GM21723 (cell line): ENCODE results near the gene SNAPC5.

Experiments
- ATAC-seq: cut with Tn5 transposase; IDR thresholded peaks from one replicate; pipeline ENCODE4 v1.9.1; 2021; ENCODE audit warnings: mild to moderate bottlenecking, moderate library complexity; ENCODE audit not compliant: unreplicated experiment

SNAPC5 gene

GRCh38 chr15:66459818-66460615 lies 37.5 kb downstream of the SNAPC5 start:
- no peak for ATAC-seq

DNA sequence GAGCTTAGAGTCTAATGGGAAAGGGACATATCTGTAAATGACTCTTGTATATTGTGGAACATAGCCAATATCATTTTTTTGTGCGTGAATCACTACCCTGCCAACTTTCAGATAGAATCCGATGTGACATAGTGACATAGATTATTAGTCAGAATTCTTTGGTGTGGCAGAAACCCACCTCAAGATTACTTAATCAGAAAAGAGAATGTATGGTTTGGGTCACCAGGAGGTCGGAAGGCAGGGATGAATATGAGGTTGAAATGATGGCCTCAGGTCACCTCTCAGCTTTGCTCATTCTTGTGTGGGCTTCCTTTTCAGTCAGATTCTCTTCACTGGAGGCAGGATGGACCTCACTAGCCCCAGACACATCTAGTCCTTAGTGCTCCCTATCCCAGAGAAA lies 41.4 kb downstream of the SNAPC5 start:
- no peak for ATAC-seq

DNA sequence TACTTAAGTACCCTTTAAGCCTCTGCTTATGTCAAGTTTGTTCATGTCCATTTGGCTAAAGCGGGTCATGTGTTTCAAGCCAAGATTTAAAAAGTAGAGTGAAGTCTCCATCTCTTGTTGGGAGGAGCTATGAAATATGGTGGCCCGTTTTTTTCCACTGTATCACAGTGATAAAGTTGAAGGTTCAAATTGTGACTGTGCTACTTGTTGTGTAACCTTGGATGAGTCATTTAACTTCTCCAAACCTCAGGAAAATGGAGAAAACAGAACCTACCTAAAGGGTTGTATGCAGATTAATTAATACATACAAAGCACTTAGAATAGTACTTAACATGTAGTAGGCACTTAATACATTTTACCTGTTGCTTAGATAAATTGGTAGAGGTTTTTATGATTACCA lies 43.4 kb downstream of the SNAPC5 start:
- no peak for ATAC-seq

DNA sequence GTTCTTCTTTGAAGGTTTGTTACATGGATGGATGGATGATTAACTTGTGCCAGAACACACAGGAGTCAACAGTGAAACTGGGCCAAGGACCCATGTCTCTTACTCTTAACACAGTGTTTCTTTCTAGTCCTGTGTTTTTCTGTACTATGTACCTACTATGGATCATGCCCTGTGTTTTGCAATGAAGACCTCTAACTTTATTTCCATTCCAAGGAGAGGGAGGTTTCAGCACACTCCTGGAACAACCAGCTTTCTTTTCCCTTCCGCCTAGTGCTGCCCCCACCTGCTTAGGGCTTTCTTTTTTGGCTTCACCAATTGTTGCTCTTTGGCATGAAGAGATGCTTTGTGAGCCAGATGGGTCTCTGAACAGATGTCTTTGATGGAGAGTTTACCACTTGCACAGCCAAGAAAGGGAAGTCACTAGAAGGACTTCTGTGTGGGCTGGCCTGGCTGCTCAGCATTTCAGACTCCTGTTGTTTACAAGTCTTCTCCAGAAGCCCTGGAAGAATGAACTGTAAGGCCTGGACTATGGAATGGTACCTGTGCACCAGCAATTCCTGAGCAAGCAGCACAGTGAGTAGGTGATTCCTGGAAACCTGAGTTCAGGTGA lies 44.5 kb downstream of the SNAPC5 start:
- no peak for ATAC-seq

DNA sequence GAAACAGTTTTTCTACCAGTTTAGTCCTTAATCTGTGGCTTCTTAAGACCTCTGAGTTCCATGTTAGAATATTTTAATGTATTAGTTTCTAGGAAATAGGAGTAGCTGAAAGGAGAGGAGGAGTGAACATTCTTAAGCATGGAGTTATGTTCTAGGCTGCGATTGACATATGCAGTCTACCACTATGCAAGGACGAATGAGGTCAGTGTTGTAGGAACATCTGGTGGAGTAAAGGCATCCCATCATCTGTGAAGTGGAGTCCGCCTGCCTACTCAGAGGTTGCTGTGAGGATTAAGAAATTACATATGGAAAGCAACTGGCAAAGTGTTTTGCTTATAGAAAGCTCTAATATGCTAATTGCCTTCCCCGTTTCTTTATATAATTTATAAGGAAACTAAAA lies 45.1 kb downstream of the SNAPC5 start:
- no peak for ATAC-seq
